ENCODE measurements around the gene RNF8.
"Not testable (repeated sequence)": the region's sequence is repeated elsewhere in the genome, so short reads cannot be mapped to it uniquely, and the experiment has no call there.

RNF8 gene, protein sequence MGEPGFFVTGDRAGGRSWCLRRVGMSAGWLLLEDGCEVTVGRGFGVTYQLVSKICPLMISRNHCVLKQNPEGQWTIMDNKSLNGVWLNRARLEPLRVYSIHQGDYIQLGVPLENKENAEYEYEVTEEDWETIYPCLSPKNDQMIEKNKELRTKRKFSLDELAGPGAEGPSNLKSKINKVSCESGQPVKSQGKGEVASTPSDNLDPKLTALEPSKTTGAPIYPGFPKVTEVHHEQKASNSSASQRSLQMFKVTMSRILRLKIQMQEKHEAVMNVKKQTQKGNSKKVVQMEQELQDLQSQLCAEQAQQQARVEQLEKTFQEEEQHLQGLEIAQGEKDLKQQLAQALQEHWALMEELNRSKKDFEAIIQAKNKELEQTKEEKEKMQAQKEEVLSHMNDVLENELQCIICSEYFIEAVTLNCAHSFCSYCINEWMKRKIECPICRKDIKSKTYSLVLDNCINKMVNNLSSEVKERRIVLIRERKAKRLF
- total RNA-seq: 33.0 to 34.7 reads per million in 2 experiments

GRCh38 chr6:37353761-37354525, at the start of gene RNF8:
TSS of gene RNF8 (plus strand) at chr6:37353983. CDS start at chr6:37354165, 182 bp downstream.
- DNase-seq (ENCODE audit: low read depth): peak; percentile 79

DNA sequence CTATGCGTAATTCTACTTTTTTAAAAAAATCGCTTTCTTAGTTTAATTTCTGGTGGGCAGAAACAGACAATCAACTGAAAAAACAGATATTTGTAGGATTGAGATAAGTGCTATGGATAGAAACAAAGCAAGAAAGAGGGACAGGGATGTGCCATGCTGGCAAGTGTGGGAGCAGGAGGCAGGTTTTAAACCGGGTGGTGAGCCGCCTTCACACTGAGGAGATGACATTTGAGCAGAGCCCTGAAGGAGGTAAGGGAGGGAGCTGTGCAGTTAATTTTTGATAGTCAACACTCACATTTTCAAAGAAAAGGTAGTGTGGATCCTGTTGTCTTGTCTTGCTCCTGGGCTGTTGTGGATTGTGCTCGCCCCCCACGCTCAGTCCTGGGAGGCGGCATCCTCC, 49.0 kb upstream of the RNF8 start:
- DNase-seq (ENCODE audit: low read depth): no peak

DNA sequence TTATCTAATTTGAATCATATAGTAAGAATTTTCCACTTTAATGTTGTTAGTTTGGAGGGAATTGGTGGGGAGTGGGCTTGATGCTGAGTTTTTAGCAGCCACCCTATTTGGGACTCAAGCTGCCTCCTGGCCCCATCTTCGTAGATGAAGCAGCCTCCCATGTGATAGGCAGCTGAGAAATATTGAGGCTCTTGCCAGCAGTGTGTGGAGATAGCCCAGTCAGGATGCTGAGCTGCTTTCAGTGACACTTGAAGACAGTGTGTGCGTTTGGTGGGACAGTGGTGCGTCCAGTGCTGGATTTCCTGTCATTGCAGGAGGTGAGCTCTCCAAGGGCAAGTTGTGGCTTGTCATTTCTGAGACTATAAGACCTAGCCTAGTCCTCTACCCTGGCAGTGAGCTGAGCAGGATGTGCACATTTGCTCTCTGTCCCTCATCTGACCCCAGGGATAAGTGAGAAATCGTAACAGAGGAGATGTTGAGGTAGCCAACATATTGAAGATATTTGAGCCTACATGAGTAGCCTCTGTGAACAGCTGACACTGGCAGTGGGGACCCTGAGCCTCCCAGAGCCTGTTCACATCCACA, 47.9 kb upstream of the RNF8 start:
- no peak for DNase-seq (ENCODE audit: low read depth)

- DNase-seq (ENCODE audit: low read depth): no peak
Observed at GRCh38 chr6:37306624-37307222, 47.1 kb upstream of the RNF8 start.

DNA sequence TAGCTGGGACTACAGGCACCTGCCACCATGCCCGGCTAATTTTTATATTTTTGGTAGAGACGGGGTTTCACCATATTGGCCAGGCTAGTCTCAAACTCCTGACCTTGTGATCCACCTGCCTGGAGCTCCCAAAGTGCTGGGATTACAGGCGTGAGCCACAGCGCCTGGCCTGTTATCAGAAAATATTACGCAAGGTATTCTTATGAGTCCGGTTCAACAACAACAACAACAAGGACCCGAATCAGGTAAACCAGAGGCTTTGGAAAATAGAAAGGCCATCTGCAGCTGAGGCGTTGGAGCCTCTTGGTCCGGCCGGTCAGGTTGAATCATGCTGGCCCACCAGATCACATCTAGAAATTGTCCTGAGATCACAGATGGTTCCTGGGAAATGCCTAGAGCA, 46.3 kb upstream of the RNF8 start:
- DNase-seq (ENCODE audit: low read depth): not testable (repeated sequence)

GRCh38 chr6:37308069-37308815, 45.5 kb upstream of the RNF8 start:
- DNase-seq (ENCODE audit: low read depth): no peak

- no peak for DNase-seq (ENCODE audit: low read depth)
Observed at GRCh38 chr6:37309046-37309445, 44.7 kb upstream of the RNF8 start.

- DNase-seq (ENCODE audit: low read depth): no peak
Observed at GRCh38 chr6:37309692-37310091, 44.1 kb upstream of the RNF8 start.

GRCh38 chr6:37310966-37311365, 42.8 kb upstream of the RNF8 start:
- no peak for DNase-seq (ENCODE audit: low read depth)

DNA sequence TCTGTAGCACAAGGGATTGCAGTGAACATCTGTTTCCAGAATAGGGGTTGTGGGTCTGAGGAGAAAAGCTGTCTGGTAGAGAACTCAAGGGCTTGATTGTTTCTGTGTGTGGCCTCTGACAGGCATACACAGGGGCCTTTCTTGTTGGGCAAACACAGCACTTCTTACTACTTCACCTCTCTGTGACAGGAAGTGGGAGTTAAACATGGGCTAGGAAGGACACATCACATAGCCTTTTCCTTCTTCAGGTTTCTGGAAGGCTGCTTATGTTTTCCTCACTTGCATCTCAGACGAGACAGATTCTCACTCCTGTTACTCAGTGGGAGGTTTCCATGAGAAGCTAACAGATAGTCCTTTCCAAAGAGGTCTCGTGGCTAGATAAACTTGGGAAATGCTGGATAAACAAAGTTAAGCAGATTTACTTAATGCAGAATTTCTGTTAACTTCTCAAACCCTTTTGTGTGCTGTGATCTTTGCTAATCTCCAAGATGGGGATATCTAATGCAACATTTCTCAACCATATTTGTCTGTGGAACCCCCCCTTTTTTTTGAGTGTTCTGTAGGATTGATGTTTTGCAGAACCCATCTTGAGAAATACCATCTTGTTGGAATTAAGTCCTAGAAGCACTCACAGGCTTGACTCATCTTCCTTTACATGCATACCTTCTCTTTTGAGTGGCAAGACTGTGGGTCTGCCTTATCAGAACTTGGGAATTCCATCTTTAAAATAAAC, 41.9 kb upstream of the RNF8 start:
- DNase-seq (ENCODE audit: low read depth): no peak

DNA sequence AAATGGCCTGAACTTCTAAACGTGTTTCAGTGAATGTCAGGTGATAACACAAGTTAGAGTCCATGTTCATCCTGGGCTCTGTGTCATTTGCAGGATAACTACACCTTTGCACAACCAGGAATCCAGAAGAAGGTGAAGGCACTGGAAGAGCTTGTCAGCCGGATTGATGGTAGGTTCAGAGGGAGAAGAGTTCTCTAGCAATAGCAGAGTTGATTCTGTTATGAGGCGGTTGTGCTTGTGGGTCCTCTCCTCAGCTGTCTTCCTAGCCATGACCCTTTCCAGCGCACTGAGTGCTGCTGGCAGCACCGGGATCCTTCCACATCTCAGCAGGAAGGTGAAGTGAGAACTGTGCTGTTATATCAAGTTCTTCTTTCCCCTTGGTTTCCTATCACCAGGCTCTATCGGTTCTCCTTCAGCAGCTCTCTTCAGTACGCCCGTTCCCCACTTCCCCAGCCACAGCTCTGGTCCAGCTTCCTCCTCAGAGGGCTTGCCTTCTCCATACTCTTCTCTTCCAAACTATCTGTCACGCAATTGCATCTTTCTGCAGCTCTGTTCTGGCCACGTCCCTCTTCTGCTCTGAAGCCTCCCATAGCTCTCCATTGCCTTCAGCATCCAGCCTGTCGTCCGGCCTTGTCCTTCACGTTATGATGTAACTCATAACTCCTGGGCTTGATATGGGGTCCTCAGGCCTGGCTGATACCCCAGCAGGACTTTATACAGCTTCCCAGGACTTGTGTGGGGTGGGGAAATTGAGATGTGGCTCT, 39.9 kb upstream of the RNF8 start:
- no peak for DNase-seq (ENCODE audit: low read depth)

- DNase-seq (ENCODE audit: low read depth): no peak
Observed at GRCh38 chr6:37314487-37315156, 39.2 kb upstream of the RNF8 start.

DNA sequence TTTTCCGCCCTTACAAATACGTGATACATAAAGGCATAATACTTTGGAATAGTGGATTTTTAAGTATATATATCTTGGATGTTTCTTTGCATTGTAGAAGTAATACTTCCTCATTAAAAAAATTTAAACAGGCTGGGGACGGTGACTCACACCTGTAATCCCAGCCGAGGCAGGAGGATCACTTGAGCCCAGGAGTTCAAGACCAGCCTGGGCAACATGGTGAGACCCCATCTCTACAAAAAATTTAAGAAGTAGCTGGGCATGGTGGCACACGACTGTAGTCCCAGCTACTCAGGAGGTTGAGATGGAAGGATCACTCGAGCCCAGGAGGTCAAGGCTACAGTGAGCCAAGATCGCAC, 38.6 kb upstream of the RNF8 start:
- DNase-seq (ENCODE audit: low read depth): no peak

- no peak for DNase-seq (ENCODE audit: low read depth)
Observed at GRCh38 chr6:37316071-37316470, 37.7 kb upstream of the RNF8 start.

DNA sequence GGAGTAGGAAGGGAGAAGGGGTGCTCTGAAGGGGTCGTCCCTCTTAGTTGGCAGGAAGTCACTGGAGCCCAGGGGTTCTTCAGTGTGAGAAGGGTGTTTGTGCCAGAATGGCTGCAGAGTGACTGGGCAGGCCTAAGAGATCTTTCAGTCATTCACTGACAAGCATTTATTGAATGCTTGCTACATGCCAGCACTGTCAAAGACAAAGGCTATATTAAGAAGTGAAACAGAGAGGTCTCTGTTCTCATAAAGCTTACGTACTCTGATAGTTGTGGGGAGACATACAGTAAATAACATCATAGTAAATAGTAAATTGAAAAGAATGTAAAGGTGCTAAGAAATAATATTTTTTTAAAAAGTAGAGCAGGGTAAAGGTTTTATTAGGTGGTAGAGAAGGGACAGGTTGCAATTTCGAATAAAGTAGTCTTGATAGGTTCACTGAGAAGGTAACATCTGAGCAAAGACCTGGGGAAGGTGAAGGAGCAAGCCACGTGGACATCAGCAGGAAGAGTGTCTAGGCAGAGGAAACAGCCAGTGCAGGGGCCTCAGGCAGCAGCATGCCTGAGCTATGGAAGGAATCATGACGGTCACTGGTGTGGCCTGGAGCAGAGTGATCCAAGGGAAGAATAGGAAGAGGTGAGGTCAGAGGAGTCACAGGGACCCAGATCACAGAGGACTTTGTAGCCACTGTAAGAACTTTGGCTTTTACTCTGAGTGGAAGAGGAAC, 36.3 kb upstream of the RNF8 start:
- DNase-seq (ENCODE audit: low read depth): no peak

DNA sequence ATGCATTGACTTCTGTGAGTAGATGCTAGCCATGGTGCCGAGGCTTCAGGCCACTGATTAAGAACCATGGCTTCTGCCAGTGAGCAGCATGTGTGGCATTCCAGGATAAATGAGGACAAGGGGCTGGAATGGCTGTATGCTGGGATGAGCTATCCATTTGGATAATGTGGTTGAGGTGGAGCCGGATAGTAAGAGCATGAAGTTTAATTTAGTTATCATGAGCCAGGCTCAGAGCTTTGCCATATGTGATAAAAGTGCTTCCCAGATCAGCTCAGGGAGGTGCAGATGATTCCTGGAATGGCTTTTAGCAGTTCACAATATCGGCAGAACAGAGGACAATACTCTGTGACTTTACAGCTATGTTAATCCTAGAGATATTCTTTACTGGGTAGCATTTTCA, 34.6 kb upstream of the RNF8 start:
- DNase-seq (ENCODE audit: low read depth): no peak

DNA sequence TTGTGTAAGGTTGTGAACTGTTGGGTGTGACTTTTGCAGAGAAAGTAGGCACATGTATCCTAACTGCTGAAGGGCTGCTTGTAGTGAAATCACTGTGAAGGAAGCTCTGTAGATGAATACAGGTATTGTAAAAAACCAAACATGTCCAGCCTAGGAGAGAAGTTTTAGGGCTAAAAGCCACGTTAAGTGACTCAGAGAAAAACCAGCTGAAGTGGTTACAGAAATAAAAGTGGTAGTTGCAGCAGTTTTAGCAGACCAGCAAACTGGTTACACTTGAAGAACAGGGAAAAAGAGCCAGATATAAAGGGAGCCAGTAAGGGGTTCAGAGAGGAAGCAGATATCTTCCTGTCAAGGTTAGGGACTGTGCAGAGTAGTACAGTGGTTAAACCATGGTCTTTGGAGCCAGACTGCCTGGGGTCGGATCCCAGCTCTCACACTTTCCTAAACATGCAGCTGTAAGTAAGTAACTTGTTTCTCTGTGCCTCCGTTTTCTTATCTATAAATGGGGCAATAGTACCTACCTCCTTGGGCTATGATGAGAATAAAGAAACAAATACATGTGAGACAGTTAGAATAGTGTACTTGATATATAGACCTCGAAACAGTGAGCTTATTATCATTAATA, 33.8 kb upstream of the RNF8 start:
- DNase-seq (ENCODE audit: low read depth): no peak

DNA sequence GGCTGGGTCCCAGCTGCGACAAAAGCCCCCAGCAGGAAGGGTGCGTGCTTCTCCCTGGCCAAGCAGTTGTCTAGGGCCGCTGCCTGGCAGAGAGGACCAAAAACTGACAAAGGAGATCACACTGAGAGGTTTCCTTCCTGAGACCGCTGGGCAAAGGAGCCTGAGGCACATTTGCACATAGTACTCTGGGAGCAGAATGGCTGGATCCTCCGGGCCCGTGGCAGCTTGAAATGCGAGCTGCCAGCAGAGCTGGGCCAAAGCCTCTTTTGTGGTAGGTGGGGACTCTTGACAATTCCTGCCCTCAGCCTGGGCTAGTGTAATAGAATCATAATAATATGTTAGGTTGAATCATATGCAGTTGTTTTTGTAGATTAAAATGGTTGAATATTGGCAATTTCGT, 33.1 kb upstream of the RNF8 start:
- DNase-seq (ENCODE audit: low read depth): no peak

All from T follicular helper cell (primary cell).